SJSA1 (cell line): ENCODE results near the gene SLC29A2. TPM values are rescaled to one million over a fixed set of nuclear protein-coding genes. Genes with fewer than 3 reads are reported as not detected.
A peak's percentile ranks its signal among the peaks of the same experiment; 100 is the strongest.

Source experiments
- DNase-seq, 2 experiments: peaks; one replicate each; pipeline ENCODE4 v3.0.0-alpha.2; 2015 to 2020; ENCODE audit warnings: low spot score in 2 of 2, low read depth in 1 of 2
- H3K27ac ChIP-seq: fragments of 250-450 bp; sonication (Bioruptor Pico); 2 replicates; pipeline ENCODE4 v1.5.1; 2020; ENCODE audit warnings: mild to moderate bottlenecking, moderate library complexity
- H3K27me3 ChIP-seq: fragments of 250-450 bp; sonication (Bioruptor Pico); replicated peaks from 2 replicates; pipeline ENCODE4 v1.5.1; 2020; ENCODE audit warnings: mild to moderate bottlenecking, moderate library complexity
- H3K36me3 ChIP-seq: fragments of 250-450 bp; sonication (Bioruptor Pico); 2 replicates; pipeline ENCODE4 v1.5.1; 2020; ENCODE audit warnings: mild to moderate bottlenecking
- H3K4me1 ChIP-seq: fragments of 250-450 bp; sonication (Bioruptor Pico); replicated peaks from 2 replicates; pipeline ENCODE4 v1.6.1; 2021; ENCODE audit warnings: mild to moderate bottlenecking
- H3K4me3 ChIP-seq: fragments of 250-450 bp; sonication (Bioruptor Pico); 2 replicates; pipeline ENCODE4 v1.5.1; 2020; ENCODE audit warnings: mild to moderate bottlenecking
- H3K9me3 ChIP-seq: fragments of 250-450 bp; sonication (Bioruptor Pico); replicated peaks from 2 replicates; pipeline ENCODE4 v1.5.1; 2020; ENCODE audit warnings: mild to moderate bottlenecking
- total RNA-seq: library from RNA; depleted of rRNA; stranded (reverse); fragments of >200 nt; shearing (Covaris generic); gene quantifications from 2 replicates; pipeline ENCODE4 v1.2.3, GENCODE V29; 2014; rRNA removed

Gene SLC29A2, protein sequence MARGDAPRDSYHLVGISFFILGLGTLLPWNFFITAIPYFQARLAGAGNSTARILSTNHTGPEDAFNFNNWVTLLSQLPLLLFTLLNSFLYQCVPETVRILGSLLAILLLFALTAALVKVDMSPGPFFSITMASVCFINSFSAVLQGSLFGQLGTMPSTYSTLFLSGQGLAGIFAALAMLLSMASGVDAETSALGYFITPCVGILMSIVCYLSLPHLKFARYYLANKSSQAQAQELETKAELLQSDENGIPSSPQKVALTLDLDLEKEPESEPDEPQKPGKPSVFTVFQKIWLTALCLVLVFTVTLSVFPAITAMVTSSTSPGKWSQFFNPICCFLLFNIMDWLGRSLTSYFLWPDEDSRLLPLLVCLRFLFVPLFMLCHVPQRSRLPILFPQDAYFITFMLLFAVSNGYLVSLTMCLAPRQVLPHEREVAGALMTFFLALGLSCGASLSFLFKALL
- not detected in 2 replicates for total RNA-seq

DNA sequence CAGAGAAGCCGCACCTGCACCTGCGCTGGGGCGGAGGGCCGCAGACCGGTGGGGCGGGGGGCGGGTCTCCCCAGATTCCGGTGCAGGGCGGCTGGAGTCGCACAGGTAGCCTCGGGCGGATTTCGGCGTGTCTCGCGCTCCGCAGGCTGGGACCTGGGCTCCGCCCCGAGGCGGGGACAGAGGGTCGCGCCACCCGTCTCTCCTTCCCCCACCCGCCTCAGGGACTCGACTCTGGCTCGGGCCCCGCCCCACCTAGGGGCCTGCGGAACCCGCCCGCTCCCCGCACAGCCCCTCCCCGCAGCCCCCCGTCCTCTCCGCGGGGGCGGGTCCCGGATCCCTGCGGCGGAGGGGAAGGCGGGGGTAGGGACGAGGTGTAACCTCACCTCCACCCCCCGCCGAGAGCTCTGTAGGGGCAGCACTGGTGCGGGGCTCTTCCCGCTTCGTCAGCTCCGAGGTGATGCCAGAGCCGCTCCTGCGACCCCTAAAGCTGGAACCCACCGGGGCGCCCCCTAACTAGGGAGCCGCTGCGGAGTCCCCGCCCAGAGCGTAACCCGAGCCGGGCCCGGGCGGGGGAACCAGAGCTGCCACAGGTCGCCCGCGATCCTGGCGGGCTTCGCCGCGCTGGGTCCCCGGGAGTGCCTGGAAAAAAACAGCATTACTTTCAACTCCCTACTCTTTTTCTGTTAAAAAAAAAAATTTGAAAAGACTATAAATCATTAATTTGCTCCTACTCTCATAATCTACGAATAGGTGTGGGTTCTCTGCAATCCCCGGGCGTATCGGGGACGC, at the start of gene SLC29A2:
Gene SLC29A2, minus strand, starts transcription at position 134 of the 789 bp plus-strand sequence. CDS start 169 bp downstream, outside the sequence.
- peaks cover 17% of the 10 kb centered on the region for H3K4me1 ChIP-seq
- no peaks in the 10 kb centered on the region for H3K9me3 ChIP-seq
- no peak within 1 kb of the TSS for H3K27ac ChIP-seq
- peak within 1 kb of the TSS; percentile 29 for H3K4me3 ChIP-seq
- H3K36me3 ChIP-seq = no peaks in the 10 kb centered on the region
- DNase-seq = peak in 1 of 2 experiments; percentile 49
- peaks cover 75% of the 10 kb centered on the region for H3K27me3 ChIP-seq

- no peaks in the 10 kb centered on the region for H3K27me3 ChIP-seq
- H3K9me3 ChIP-seq = peaks cover 7% of the 10 kb centered on the region
- no peak for DNase-seq
- H3K27ac ChIP-seq = no peak within 1 kb of the TSS
- H3K4me1 ChIP-seq = peaks cover 15% of the 10 kb centered on the region
- no peak within 1 kb of the TSS for H3K4me3 ChIP-seq
- peaks cover 40% of the 10 kb centered on the region for H3K36me3 ChIP-seq
Observed at GRCh38 chr11:66420671-66421476, 49.3 kb upstream of the SLC29A2 start, which contains the start of gene NPAS4. NPAS4 (plus strand) TSS chr11:66421035; CDS start chr11:66421180, 145 bp downstream.

- Histone ChIP-seq H3K27me3 (no peaks in the 10 kb centered on the region), H3K36me3 (peaks cover 35% of the 10 kb centered on the region), H3K9me3 (peaks cover 7% of the 10 kb centered on the region), H3K4me1 (peaks cover 15% of the 10 kb centered on the region), H3K27ac (no peak overlapping the region), H3K4me3 (no peak overlapping the region)
- no peak for DNase-seq
Observed at GRCh38 chr11:66419825-66420224, 48.3 kb upstream of the SLC29A2 start.

DNA sequence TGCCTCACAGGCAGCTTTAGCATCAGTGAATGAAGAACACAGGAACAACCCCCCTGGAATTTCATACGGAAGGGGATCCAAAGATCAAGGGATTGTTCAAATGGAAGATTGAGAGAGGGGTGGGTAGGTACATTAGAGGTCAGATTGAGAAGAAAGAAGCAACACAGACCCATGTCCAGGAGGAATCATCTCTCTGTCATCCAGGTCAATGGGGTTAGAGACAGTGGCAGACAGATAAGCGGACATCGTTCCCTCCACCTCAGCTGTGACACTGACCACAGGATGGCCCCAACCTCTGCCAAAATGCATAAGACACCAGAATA, 47.4 kb upstream of the SLC29A2 start:
- H3K27me3 ChIP-seq = no peaks in the 10 kb centered on the region

GRCh38 chr11:66418168-66418985, 46.8 kb upstream of the SLC29A2 start:
- Histone ChIP-seq H3K4me3 (no peak overlapping the region), H3K4me1 (peaks cover 15% of the 10 kb centered on the region), H3K36me3 (peaks cover 20% of the 10 kb centered on the region), H3K9me3 (peaks cover 7% of the 10 kb centered on the region), H3K27ac (no peak overlapping the region), H3K27me3 (no peaks in the 10 kb centered on the region)
- peak; percentile 96 to 99 for DNase-seq

More for the DNA sequence above, 47.4 kb upstream of the SLC29A2 start:
- DNase-seq = no peak
- Histone ChIP-seq H3K9me3 (peaks cover 7% of the 10 kb centered on the region), H3K4me3 (no peak overlapping the region), H3K36me3 (peaks cover 26% of the 10 kb centered on the region), H3K27ac (no peak overlapping the region), H3K4me1 (peaks cover 15% of the 10 kb centered on the region)

DNA sequence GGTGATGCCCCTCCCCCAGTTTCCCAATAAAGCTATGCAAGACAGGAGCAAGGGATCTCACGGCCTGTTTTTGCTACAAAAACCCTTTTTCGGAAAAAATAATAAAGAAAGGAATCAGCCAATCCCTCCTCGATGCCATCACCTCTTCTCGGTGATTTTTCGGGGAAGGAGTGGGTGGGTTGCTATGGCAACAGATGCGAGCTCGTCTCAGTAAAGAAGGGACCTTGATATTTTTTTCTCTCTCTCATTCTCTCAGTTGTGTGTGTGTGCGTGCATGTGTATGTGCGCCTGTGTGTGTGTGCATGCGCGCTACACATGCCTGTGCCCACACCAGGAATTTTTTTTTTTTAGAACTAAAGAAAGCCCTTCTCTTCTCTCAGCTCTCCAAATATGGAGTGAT, 45.4 kb upstream of the SLC29A2 start:
- peaks cover 6% of the 10 kb centered on the region for H3K36me3 ChIP-seq
- H3K4me1 ChIP-seq = peaks cover 15% of the 10 kb centered on the region
- no peak overlapping the region for H3K27ac ChIP-seq
- H3K9me3 ChIP-seq = peaks cover 7% of the 10 kb centered on the region
- H3K27me3 ChIP-seq = no peaks in the 10 kb centered on the region
- no peak overlapping the region for H3K4me3 ChIP-seq
- DNase-seq = no peak

DNA sequence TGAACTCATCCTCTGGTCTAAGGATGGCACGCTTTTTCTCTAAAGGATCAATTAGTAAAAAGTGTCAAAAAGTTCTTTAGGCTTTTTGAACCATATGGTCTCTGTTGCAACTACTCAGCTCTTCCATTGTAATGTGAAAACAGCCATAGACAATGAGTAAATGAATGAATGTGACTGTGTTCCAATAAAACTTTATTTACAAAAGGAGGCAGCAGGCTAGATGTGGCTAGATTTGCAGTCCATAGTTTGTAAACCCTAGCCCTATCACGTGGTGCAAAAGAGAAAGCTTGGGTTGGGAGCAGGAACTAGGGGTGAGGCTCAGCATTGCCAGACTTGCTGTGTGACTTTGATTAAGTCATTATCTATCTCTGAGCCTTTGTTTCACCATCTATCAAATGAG, 43.9 kb upstream of the SLC29A2 start:
- no peak for DNase-seq
- Histone ChIP-seq H3K27ac (no peak overlapping the region), H3K9me3 (no peaks in the 10 kb centered on the region), H3K27me3 (no peaks in the 10 kb centered on the region), H3K4me1 (peaks cover 31% of the 10 kb centered on the region), H3K36me3 (no peaks in the 10 kb centered on the region; the same call in 1 of the 2 replicates), H3K4me3 (no peak overlapping the region)

DNA sequence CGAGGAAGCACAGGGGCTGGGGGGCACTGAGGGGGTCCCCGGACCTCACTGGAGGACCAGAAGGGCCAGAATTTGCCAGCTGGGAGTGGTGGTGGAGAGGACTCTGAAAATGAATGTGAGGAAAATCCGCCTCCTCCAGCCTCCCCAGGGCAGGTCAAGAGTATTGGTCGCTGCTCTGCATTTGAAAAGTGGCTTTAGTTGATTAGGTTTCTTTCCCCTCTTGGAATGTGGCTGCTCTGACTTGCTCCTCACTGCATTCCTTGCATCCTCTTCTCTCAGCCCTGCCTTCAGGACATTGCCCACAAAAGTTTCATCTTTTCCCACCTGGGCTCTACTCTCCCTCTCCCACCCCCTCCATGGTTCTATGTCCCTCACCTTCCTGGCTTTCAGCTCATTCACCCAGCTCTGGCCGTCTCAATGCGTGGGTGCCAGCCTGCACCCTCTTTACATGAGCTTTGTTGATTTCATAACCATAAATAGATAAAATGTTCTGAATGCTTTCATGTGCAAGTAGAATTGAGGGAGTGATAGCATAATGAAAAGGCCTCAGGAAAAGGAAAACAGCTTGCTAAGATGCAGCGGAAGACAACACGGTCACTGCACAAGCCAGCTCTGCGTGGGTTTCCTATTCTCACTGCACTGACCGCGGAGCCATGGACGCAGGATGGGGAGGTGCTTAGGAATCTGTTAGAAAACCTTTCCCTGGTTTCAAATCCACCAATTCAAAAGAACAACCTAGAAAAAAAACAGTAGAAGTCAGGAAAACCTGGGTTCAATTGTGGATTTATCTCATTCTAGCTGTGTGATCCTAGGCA, 42.8 kb upstream of the SLC29A2 start:
- Histone ChIP-seq H3K9me3 (no peaks in the 10 kb centered on the region), H3K36me3 (no peaks in the 10 kb centered on the region; the same call in 1 of the 2 replicates), H3K4me1 (peaks cover 42% of the 10 kb centered on the region), H3K27ac (no peak overlapping the region), H3K27me3 (no peaks in the 10 kb centered on the region), H3K4me3 (no peak overlapping the region)
- DNase-seq = no peak

DNA sequence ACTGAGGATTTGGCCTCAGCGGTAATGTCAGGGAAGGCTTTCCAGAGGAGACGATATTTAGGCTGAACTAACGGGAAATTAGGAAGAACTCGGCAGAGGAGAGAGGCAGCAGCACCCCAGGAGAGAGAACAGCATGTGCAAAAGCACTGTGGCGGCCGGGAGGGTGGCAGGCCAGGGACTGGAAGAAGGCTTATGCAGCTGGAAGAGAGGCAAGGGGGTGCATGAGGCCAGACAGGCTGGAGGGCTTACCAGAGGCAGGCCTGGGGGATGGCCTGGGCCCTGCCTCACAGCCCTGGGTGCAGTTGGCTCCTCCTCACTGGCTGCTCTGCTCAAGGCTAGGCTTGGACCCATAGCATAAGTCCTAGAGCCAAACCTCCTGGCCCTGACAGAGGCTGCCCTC, 41.6 kb upstream of the SLC29A2 start:
- no peak for DNase-seq
- H3K4me3 ChIP-seq = no peak overlapping the region
- no peaks in the 10 kb centered on the region for H3K9me3 ChIP-seq
- H3K27me3 ChIP-seq = no peaks in the 10 kb centered on the region
- H3K4me1 ChIP-seq = peaks cover 42% of the 10 kb centered on the region
- H3K36me3 ChIP-seq = no peaks in the 10 kb centered on the region; the same call in 1 of the 2 replicates
- no peak overlapping the region for H3K27ac ChIP-seq

GRCh38 chr11:66412110-66412509, 40.5 kb upstream of the SLC29A2 start:
- no peak for DNase-seq
- peaks cover 34% of the 10 kb centered on the region for H3K4me1 ChIP-seq
- no peak overlapping the region for H3K27ac ChIP-seq
- no peaks in the 10 kb centered on the region; the same call in 1 of the 2 replicates for H3K36me3 ChIP-seq
- H3K4me3 ChIP-seq = no peak overlapping the region
- no peaks in the 10 kb centered on the region for H3K9me3 ChIP-seq
- H3K27me3 ChIP-seq = no peaks in the 10 kb centered on the region

DNA sequence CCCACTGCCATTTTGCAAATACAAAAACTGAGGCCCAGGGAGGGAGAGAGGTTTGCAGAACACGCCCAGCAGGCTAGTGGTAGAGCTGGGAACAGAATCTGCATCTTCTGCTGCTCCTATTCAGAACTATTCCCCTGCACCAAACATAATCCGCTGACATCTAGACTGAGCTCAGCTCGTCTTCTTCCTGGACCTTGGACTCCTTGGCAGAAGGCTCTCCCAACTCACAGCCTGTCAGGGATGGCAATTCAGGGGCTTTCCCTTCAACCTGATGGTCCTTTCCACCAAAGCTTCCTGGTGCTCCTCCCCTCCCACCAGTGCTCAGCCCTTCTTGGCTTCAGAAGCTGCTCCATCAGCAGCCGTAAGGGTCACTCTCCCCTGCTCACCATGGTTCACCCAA, 39.8 kb upstream of the SLC29A2 start:
- Histone ChIP-seq H3K9me3 (no peaks in the 10 kb centered on the region), H3K27me3 (no peaks in the 10 kb centered on the region)

GRCh38 chr11:66410191-66410590, 38.6 kb upstream of the SLC29A2 start:
- peaks cover 36% of the 10 kb centered on the region for H3K4me1 ChIP-seq
- no peaks in the 10 kb centered on the region for H3K36me3 ChIP-seq
- H3K4me3 ChIP-seq = no peak overlapping the region
- H3K27ac ChIP-seq = no peak overlapping the region
- H3K27me3 ChIP-seq = peaks cover 9% of the 10 kb centered on the region
- DNase-seq = no peak
- H3K9me3 ChIP-seq = no peaks in the 10 kb centered on the region

More for the DNA sequence above, 39.8 kb upstream of the SLC29A2 start:
- no peak overlapping the region for H3K4me3 ChIP-seq
- H3K36me3 ChIP-seq = no peaks in the 10 kb centered on the region; the same call in 1 of the 2 replicates
- H3K27ac ChIP-seq = no peak overlapping the region
- DNase-seq = no peak
- H3K4me1 ChIP-seq = peaks cover 34% of the 10 kb centered on the region
